GM23338 (cell line): ENCODE measurements around the gene HHIP. TPM values are rescaled to one million over a fixed set of nuclear protein-coding genes. Genes with fewer than 3 reads are reported as not detected.

Source experiments
- ATAC-seq: fragments of 200-7000 bp; cut with Tn5 transposase; 3 replicates; pipeline ENCODE4 v1.9.1; 2020
- DNase-seq: peaks from one replicate; pipeline ENCODE4 v3.0.0-alpha.2; 2015; ENCODE audit warnings: low spot score
- H2AFZ ChIP-seq: fragments of 200-600 bp; sonication (generic); 2 replicates; pipeline ENCODE4 v1.8.0; 2016; ENCODE audit warnings: antibody characterized with exemption, mild to moderate bottlenecking, moderate library complexity
- H3F3A ChIP-seq: fragments of 200-600 bp; sonication (generic); replicated peaks from 2 replicates; pipeline ENCODE4 v1.8.0; 2017; ENCODE audit warnings: antibody characterized with exemption, mixed run types, low read depth
- H3K27ac ChIP-seq: fragments of 200-600 bp; sonication (generic); 2 replicates; pipeline ENCODE4 v1.6.1; 2016; ENCODE audit warnings: low read depth
- H3K27me3 ChIP-seq: fragments of 200-600 bp; sonication (generic); 2 replicates; pipeline ENCODE4 v1.8.0; 2016; ENCODE audit warnings: mild to moderate bottlenecking, mixed run types, moderate library complexity; ENCODE audit not compliant: insufficient read depth
- H3K36me3 ChIP-seq: fragments of 200-600 bp; sonication (generic); 2 replicates; pipeline ENCODE4 v1.8.0; 2016; ENCODE audit warnings: mild to moderate bottlenecking; ENCODE audit not compliant: insufficient read depth
- H3K4me1 ChIP-seq: fragments of 200-600 bp; sonication (generic); 2 replicates; pipeline ENCODE4 v1.8.0; 2016; ENCODE audit warnings: mild to moderate bottlenecking, moderate library complexity; ENCODE audit not compliant: insufficient read depth
- H3K4me2 ChIP-seq: fragments of 200-600 bp; sonication (generic); 2 replicates; pipeline ENCODE4 v1.7.1; 2017; ENCODE audit warnings: mixed run types
- H3K4me3 ChIP-seq: fragments of 200-600 bp; sonication (generic); 2 replicates; pipeline ENCODE4 v1.6.1; 2016; ENCODE audit warnings: mixed run types
- H3K79me2 ChIP-seq: fragments of 200-600 bp; sonication (generic); replicated peaks from 2 replicates; pipeline ENCODE4 v1.8.0; 2017; ENCODE audit warnings: mild to moderate bottlenecking; ENCODE audit not compliant: insufficient read depth
- H3K9me2 ChIP-seq: fragments of 200-600 bp; sonication (generic); 2 replicates; pipeline ENCODE4 v1.8.0; 2017; ENCODE audit not compliant: insufficient read depth
- H4K20me1 ChIP-seq: fragments of 200-600 bp; sonication (generic); replicated peaks from 2 replicates; pipeline ENCODE4 v1.8.0; 2017; ENCODE audit warnings: mild to moderate bottlenecking; ENCODE audit not compliant: insufficient read depth
- H3K27ac Mint-ChIP-seq: 2 replicates; pipeline ENCODE4 v1.8.0; 2020; ENCODE audit warnings: inconsistent platforms, mild to moderate bottlenecking, moderate library complexity, mixed read lengths
- H3K27me3 Mint-ChIP-seq: 3 replicates; pipeline ENCODE4 v1.8.0; 2022; ENCODE audit warnings: low read depth, mild to moderate bottlenecking, moderate library complexity, mixed read lengths, inconsistent platforms; ENCODE audit not compliant: insufficient read depth, poor library complexity
- H3K36me3 Mint-ChIP-seq: 3 replicates; pipeline ENCODE4 v1.8.0; 2021; ENCODE audit warnings: low read depth, mild to moderate bottlenecking, inconsistent platforms, moderate library complexity, mixed read lengths
- H3K4me1 Mint-ChIP-seq: 3 replicates; pipeline ENCODE4 v1.8.0; 2020; ENCODE audit warnings: mild to moderate bottlenecking, inconsistent platforms, mixed read lengths
- H3K4me3 Mint-ChIP-seq: 3 replicates; pipeline ENCODE4 v1.8.0; 2021; ENCODE audit warnings: moderate library complexity, mild to moderate bottlenecking, inconsistent platforms, mixed read lengths
- H3K9me3 Mint-ChIP-seq: 3 replicates; pipeline ENCODE4 v1.8.0; 2020; ENCODE audit warnings: moderate library complexity, mild to moderate bottlenecking, inconsistent platforms, mixed read lengths
- CREB1 ChIP-seq: fragments of 250-450 bp; sonication (Bioruptor Pico); IDR thresholded peaks from 2 replicates; pipeline ENCODE4 v1.5.0; 2020; ENCODE audit warnings: low read depth, mild to moderate bottlenecking, moderate library complexity
- EZH2 ChIP-seq: fragments of 200-600 bp; sonication (generic); IDR thresholded peaks from one replicate; pipeline ENCODE4 v1.8.0; 2017; ENCODE audit warnings: antibody characterized with exemption, mild to moderate bottlenecking, low read depth; ENCODE audit not compliant: unreplicated experiment
- POLR2AphosphoS5 ChIP-seq: IDR thresholded peaks from 2 replicates; pipeline ENCODE4 v1.6.1; 2016; ENCODE audit warnings: antibody characterized with exemption, low read depth
- REST ChIP-seq: IDR thresholded peaks from one replicate; pipeline ENCODE4 v1.6.1; 2018; ENCODE audit warnings: antibody characterized with exemption; ENCODE audit not compliant: unreplicated experiment
- ZNF114 ChIP-seq: fragments of 250-450 bp; sonication (Bioruptor Pico); IDR thresholded peaks from 2 replicates; pipeline ENCODE4 v1.5.0; 2020; ENCODE audit warnings: mild to moderate bottlenecking, moderate library complexity
- ZNF331 ChIP-seq: fragments of 250-450 bp; sonication (Bioruptor Pico); IDR thresholded peaks from 2 replicates; pipeline ENCODE4 v1.5.0; 2020; ENCODE audit warnings: low read depth, mild to moderate bottlenecking, moderate library complexity
- polyA plus RNA-seq: library from polyadenylated mRNA; unstranded; fragments of >200 nt; fragmentation: Nextera tagmentation; extraction: Ambion mirVana; gene quantifications from 2 replicates; pipeline ENCODE4 v1.2.1, GENCODE V29; 2016
- total RNA-seq: library from RNA; depleted of rRNA; stranded (reverse); fragments of >200 nt; shearing (Covaris generic); gene quantifications from 2 replicates; pipeline ENCODE4 v1.2.3, GENCODE V29; 2014

HHIP gene
- total and polyA plus RNA-seq, 2 experiments from 2014 or later: 2.5 to 4.2 TPM

GRCh38 chr4:144646523-144647094 is 653 bp downstream of the HHIP start:
- Histone ChIP-seq H4K20me1 (no peaks in the 10 kb centered on the region), H3K79me2 (no peaks in the 10 kb centered on the region), H3K27me3 (peaks cover 67% of the 10 kb centered on the region), H3K4me1 (peaks cover 41% of the 10 kb centered on the region), H3K4me3 (peak overlapping the region; percentile 58), H2AFZ (peak overlapping the region; percentile 19; the same call in 1 of the 2 replicates), H3K9me2 (no peaks in the 10 kb centered on the region), H3F3A (no peaks in the 10 kb centered on the region), H3K27ac (no peak overlapping the region), H3K36me3 (no peaks in the 10 kb centered on the region), H3K4me2 (peak overlapping the region; percentile 85)
- Mint-ChIP-seq H3K4me1 (peaks cover 46% of the 10 kb centered on the region), H3K4me3 (peak overlapping the region; percentile 76), H3K27me3 (peaks cover 60% of the 10 kb centered on the region), H3K9me3 (no peaks in the 10 kb centered on the region), H3K36me3 (no peaks in the 10 kb centered on the region; the same call in 2 of the 3 replicates), H3K27ac (no peak overlapping the region)
- DNase-seq (peak; percentile 33), ATAC-seq (peak; percentile 35)
- no peak for TF ChIP-seq REST
- TF ChIP-seq ZNF331 (CRISPR knock-in tag): no peak
- peak; percentile 67 for TF ChIP-seq EZH2

DNA sequence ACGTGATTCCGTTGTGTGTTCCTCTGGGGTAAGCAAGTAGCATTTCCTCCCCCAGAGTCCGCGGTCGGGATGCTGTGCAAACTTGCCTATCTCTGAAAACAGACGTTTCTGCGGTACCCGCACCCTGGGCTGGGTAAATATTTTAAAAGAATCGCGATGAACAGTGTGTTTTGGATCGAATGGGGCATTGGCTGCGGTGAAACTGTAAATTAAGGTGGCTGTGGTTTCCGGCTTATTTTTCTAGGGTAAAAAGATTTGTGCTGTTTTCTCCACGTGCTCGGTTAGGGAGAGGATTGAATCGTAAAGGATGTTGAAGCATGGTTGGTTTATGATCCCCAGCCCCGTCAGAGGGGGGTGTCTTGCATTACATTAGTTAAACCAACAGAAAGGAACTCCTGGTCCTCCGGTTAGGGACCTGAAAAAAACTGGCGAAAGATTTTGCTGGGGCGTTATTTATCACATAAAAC is 1.2 kb downstream of the HHIP start:
- Histone ChIP-seq H3K27ac (no peak overlapping the region), H3K4me2 (peak overlapping the region; percentile 85), H3K79me2 (no peaks in the 10 kb centered on the region), H3K9me2 (no peaks in the 10 kb centered on the region), H3K27me3 (peaks cover 67% of the 10 kb centered on the region), H3K4me3 (peak overlapping the region; percentile 58), H4K20me1 (no peaks in the 10 kb centered on the region), H3F3A (no peaks in the 10 kb centered on the region), H2AFZ (no peak overlapping the region), H3K36me3 (no peaks in the 10 kb centered on the region), H3K4me1 (peaks cover 42% of the 10 kb centered on the region)
- ATAC-seq (peak; percentile 42), DNase-seq (peak; percentile 82)
- H3K4me3 Mint-ChIP-seq: peak overlapping the region; percentile 76
- peaks cover 46% of the 10 kb centered on the region for H3K4me1 Mint-ChIP-seq
- H3K27me3 Mint-ChIP-seq: peaks cover 60% of the 10 kb centered on the region
- no peak overlapping the region for H3K27ac Mint-ChIP-seq
- TF ChIP-seq POLR2AphosphoS5 (0 out of 2 replicates have a peak, but pooled peaks have one; percentile 22), EZH2 (peak; percentile 51), CREB1 (CRISPR knock-in tag) (peak; percentile 12; the same call in 1 of the 2 replicates), ZNF114 (CRISPR knock-in tag) (no peak)
- no peaks in the 10 kb centered on the region for H3K9me3 Mint-ChIP-seq
- no peaks in the 10 kb centered on the region; the same call in 2 of the 3 replicates for H3K36me3 Mint-ChIP-seq
